GM12892 (cell line): ENCODE results near the gene PPP2R2B.

Source experiments
- POLR2A ChIP-seq: IDR thresholded peaks from 2 replicates; pipeline ENCODE4 v1.6.1; 2011; ENCODE audit warnings: low read depth, low read length, control low read depth
- TAF1 ChIP-seq: IDR thresholded peaks from 2 replicates; pipeline ENCODE4 v1.6.1; 2011; ENCODE audit warnings: low read depth, mild to moderate bottlenecking, control low read depth, low read length, borderline replicate concordance

DNA sequence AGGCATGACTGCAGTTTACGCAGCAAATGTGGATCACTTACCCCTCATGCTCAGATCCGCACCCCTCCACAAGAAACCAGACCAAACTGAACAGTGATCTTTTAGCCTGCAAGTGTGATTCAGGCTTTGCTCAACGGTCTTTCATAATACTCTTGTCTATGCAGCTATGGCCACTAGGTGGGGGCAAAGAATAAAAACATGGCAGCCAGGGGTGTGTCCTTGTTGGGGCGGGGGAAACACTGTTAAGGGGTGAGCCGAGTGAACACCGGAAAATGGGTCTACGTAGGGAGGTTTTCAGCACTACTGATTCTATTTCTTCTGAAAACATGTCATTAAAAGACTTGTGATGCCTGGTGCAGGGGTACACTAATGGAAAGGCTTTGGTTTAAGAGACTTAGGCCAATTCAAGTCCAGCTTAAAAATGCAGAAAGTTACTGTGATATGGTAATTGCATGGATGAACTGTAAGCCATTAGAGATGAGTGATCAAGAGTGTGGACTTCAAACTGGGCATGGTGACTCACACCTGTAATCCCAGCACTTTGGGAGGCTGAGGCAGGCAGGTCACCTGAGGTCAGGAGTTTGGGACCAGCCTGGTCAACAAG lies 312.7 kb downstream of the PPP2R2B start:
- TF ChIP-seq TAF1 (no peak), POLR2A (no peak)
